ENCODE data around the gene GAB2.
"Not testable (repeated sequence)": the region's sequence is repeated elsewhere in the genome, so short reads cannot be mapped to it uniquely, and the experiment has no call there.

The GAB2 gene

GRCh38 chr11:78241475-78241874 lies 176.1 kb downstream of the GAB2 start:
- no peak for DNase-seq

DNA sequence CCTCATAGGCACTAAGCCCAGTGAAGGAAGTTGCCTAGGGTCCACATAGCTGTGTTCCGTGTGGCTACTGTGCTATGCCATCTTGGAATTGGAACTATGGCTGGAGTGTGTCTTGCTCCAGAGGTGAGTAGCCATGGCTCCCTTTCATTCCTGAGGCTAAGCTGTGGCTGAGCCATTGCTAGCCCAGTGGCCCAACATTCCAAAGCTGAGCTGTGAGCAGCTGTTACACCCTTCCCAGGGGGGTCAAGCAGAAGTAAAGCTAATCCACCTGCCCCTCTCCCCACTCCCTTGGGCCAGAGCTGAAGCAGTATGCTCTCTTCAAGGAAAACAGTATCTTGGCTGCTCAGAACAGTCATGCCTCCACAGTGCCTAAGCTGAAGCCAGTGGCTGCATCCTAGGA lies 177.8 kb downstream of the GAB2 start:
- DNase-seq, result no peak

DNA sequence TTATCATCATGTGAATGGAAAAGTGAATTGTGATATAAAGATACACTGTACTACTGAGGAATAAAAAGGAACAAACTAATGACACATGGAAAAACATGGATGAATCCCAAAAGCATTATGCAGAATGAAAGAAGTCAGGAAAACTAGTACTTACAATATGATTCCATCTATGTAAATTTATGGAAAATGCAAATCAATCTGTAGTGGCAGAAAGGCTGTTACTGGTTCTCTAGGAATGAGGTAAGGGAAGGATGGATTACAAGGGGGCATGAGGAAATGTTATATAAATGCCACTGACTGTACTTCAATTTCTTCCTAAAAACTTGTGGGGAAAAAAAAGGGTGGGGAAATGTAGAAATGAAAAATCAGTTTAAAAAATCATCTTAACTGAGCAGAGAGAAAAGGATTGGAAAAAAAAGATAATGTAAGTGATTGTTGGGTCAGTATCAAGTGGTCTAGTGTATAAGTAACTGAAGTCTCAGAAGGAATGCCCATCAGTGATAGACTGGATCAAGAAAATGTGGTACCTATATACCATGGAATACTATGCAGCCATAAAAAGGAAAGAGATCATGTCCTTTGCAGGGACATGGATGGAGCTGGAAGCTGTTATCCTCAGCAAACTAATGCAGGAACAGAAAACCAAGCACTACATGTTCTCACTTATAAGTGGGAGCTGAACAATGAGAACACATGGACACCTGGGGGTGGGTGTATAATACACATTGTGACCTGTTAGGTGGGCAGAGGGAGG lies 180.2 kb downstream of the GAB2 start:
- no peak for DNase-seq

GRCh38 chr11:78234006-78234405 lies 183.6 kb downstream of the GAB2 start:
- DNase-seq, result no peak

GRCh38 chr11:78233046-78233445 lies 184.6 kb downstream of the GAB2 start:
- not testable (repeated sequence) for DNase-seq

DNA sequence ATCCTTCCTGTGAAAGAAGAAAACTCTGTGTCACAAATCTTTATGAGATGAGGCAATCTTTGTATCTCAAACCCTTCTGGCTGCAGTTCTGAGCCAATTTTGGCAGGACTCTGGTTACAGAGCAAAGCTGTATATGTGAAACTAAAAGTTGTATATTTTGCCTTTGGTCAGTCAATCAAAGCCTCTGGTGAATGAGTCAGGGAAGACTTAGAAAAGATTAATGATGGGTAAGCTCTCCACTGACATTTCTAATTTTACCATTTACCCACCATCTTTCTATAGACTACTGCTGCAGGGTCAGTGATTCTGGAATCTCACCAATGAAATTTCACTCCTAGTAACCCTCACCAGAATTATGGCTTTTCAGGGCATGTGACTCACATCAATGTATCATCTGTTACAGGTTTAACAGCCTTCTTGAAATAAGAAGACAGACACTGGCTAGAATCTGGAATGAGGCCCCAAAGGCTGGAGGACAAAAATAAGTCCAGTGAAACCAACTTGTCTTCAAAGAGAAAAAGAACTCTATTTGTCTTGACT lies 185.6 kb downstream of the GAB2 start:
- DNase-seq, result no peak

DNA sequence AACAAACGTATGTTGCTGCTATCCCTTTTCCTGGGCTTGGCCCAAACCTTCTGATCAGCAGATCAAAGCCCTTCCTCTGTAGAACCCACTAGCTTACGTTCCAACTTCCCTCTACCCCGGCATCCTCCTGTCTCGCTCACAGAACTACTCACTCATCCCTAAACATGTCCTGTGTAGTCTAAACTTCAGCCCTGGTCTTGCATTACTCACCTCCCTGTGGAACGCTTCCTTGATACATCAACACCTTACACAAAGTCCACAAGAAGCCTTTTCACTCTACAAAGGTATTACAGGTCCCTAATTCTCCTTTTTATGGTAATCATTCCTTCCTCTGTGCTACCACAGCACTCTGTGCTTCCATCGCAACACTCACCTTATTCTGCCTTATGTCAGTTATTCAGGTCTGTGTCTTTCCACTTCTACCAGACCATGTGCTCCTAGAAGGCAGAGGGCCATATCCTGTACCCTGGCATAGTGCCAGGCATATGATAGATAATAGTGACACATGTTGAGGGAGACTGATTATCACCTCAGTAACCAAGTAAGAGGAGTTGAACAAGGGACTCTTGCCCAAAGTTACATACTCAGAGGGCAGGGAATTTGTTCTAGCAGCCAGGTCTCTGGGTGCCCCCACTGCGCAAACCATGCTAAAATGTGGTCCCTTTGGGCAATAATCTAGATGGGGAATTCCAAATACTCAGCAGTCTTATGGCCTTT lies 187.3 kb downstream of the GAB2 start:
- DNase-seq, result peak in 1 of 3 experiments; percentile 42

DNA sequence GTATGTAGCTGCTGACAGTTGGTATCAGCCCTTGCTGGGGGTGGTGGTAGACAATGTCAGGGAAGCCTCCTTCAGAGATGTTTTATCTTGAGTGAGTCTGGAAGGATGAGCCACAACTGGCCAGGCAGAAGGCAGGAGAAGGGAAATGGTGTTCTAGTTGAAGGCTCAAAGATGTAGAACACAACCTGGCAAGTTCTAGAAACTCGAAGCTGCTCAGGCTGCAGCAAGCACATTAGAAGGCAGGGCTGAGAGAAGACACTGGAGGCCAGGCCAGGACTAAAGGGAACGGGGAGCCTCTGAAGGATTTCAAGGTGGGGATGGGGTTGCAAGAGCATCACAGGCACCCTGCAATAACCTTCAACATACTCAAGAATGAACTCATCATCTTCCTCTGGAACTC lies 188.5 kb downstream of the GAB2 start:
- DNase-seq, result no peak

DNA sequence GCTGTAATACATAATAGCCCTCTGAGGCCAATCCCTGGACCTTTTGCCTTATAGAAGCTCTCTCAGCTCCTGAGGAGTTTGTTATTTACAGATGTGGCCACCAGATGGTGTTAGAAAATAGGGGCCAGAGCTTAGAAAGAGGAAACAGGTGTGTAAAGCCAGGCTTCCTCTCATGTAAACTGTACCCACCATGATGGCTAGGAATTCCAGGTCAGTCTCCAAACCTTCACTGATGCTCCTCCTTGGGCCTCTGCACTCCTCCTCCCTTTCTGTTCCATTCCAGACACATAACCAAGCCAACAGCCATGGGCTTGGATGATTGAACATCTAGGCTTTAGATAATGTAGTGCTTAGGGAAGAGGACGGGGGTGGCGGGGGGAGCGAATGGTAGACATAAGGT lies 189.2 kb downstream of the GAB2 start:
- DNase-seq, result peak; percentile 67 to 91 (median 74)

DNA sequence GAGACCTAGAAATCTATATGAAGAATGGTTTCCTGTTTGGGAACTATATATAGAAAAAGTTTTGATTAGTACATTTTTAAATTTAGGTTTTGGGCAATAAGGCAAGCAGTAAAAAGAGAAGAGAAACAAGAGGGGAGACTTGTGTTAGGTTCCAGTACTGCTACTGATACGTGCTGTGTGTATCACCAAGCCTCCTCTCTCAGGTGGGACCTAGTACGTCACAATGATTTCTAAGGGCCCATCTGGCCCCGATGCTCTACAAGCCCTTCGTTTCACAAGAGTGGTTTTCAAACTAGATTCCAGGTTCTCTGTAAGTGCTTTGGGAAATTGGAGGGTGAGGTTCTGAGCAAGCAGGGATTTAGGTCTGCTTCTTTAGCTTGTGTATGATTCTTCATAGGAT lies 189.7 kb downstream of the GAB2 start:
- DNase-seq, result no peak

GRCh38 chr11:78226684-78227680 lies 190.6 kb downstream of the GAB2 start:
- DNase-seq, result no peak

- DNase-seq, result no peak
Observed at GRCh38 chr11:78224906-78225420, 192.7 kb downstream of the GAB2 start.

DNA sequence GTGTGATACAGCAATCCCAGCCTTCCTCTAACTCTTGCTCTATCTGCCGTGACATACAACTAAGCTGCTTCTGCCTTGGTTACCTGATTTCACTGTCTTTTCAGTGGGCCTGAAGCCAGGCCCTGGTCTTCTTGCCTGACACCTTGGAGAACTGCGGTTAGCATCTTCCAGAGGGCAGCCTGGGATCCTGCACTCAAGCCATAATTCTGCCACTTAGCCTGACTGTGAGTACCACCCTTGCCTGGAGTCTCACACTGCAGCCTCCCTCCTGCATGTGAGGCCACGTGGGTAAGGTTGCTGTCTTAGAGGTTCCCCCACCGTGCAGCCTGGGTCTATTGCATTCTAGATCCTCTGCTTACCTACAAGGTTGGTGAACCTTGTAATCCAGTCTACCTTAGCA lies 193.1 kb downstream of the GAB2 start:
- no peak for DNase-seq

DNA sequence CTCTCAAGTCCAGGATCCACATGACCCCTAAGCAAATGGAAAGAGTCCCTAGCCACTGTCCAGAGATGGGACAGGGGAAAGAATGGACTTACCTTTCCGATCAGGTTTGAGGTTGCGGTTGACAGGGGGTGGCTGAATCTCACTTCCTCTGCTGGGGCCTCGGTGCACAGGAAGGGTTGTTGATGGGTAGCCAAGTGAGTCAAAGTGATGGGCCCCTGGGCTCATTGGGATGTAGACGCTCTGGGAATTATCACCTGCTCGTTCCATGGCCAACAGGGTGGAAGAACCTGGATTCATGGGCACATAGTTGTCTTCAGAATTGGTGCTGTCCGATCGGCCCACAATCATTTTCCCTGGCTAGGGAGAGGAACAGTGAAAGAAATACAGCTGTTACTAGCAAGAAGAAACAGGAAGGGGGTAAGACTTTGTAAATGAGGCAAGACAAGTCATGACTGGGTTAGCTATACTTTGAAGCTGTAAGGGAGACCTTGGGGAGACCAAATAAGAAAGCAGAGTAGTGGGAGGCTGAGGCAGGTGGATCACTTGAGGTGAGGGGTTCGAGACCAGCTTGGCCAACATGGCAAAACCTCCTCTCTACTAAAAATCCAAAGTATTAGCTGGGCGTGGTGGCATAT lies 194.2 kb downstream of the GAB2 start:
- no peak for DNase-seq

DNA sequence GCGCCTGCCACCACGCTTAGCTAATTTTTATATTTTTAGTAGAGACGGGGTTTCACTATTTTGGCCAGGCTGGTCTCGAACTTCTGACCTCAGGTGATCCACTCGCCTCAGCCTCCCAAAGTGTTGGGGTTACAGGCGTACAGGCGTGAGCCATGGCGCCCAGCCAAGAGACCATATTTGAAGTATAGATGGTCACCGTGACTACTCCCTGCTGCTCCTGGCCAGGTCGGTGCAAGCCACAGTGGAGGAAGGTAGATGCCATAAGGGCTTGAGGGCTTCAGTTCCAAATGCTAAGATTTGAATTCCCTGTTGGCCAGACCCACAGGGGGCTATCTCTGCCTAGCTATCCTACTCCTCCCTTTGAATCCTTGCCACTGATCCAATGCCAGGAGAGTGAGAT lies 194.9 kb downstream of the GAB2 start:
- not testable (repeated sequence) for DNase-seq

GRCh38 chr11:78221396-78222315 lies 196.0 kb downstream of the GAB2 start:
- no peak for DNase-seq

DNA sequence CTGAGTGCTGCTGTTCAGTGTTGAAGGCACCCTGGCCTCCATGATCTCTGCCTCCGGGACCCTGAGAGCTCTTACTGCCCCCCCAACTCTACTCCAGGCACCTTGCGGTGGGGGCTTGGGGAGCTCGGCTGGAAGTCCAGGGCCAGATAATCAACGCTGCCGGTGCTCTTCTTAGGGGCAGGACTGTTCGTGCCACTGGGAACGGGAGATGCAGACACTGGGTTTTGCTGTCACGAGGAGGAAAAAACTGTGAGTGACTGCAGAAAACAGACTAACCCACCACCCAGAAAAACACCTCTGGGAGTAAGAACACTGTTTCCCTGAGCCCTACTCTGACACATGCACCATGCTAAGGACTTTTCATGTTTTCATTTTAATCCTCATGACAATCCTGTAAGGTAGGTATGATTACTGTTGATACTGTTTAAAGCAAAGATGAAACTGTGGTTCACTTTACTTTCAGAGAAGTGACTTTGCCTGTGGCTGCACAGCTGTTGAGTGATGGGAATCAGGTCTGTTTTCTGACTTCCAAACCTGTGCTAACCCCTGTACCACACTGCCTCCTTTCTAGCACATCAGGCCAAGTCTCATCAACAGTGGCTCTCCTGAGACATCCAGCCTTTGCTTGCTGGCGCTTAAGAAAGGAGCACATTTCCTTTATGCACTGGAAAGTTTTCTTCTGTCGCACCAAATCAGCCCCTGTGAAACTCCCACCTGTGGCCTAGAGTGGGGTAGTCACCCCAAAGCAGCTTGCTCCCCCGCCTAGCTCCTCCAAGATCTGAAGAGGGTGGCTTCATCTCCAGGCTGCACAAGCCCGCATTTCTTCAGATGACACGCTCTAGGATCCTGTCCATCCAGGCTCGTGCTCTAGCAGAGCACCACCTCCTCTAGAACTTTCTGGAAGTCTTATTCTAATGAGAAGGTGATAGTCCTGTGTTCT lies 197.1 kb downstream of the GAB2 start:
- DNase-seq, result no peak

- no peak for DNase-seq
Observed at GRCh38 chr11:78219493-78220217, 198.0 kb downstream of the GAB2 start.

Data from NCI-H1417 (cell line).